D721Med (cell line): ENCODE measurements around the gene MAML1.

Experiments
- DNase-seq: peaks from one replicate; pipeline ENCODE4 v3.0.0; 2011; ENCODE audit warnings: low spot score; ENCODE audit not compliant: insufficient read length
- FAIRE-seq: peaks from 2 replicates; lab custom pipeline; 2011; peaks lifted over from hg19 to GRCh38; lab: Jason Lieb, UNC
- CTCF ChIP-seq: IDR thresholded peaks from 2 replicates; pipeline ENCODE4 v1.5.1; 2012; ENCODE audit warnings: mild to moderate bottlenecking, control low read depth; ENCODE audit not compliant: insufficient read depth; ENCODE audit errors: missing control alignments

MAML1 gene

DNA sequence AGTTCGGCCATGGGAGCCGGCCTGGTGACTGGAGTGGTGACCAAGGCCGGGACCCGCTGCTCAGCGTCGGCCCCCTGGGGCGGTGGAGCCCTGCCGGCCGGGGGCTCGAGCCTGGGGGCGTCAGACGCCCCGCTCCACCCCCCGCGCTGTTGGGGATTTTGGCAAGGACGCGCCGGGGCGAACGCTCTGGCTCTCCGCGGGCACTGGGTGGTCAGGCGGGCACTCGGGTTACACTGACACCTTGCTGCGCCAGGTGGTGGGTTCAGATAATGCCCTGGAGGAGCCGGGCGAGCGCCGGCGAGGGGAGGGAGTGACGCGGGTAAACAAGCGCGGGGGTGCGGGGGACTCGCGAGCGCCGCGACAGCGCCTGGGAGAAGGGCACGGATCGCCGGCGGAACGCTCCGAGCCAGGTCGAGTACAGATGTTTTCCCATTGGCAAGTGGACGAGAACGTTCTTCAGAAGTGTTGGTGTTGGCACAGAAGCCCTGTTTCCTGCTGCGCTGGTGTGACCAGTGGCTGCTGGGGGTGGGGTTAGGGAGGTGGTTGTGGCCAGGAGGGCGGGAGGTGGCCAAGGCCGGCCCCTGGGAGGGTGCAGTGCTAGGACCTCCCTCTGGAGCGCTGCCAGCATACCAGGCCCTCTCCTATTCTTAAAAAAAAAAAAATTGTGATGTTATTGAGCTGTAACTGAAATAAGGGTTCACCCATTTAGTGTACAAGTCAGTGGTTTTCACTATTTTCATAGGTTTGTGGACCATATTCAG is 88.9 kb downstream of the MAML1 start:
- no peak for FAIRE-seq
- DNase-seq, result peak; percentile 97
- no peak for TF ChIP-seq CTCF

GRCh38 chr5:179822059-179822432 is 89.4 kb downstream of the MAML1 start:
- DNase-seq (no peak), FAIRE-seq (no peak)
- TF ChIP-seq CTCF, result no peak

- no peak for DNase-seq
- no peak for TF ChIP-seq CTCF
- FAIRE-seq, result no peak
These were observed 89.9 kb downstream of the MAML1 start for GRCh38 chr5:179822444-179822990.

- no peak for TF ChIP-seq CTCF
- no peak for FAIRE-seq
These were observed 91.5 kb downstream of the MAML1 start for GRCh38 chr5:179823937-179824744.

GRCh38 chr5:179824745-179825112 is 92.1 kb downstream of the MAML1 start:
- TF ChIP-seq CTCF, result no peak
- DNase-seq (no peak), FAIRE-seq (no peak)

More at GRCh38 chr5:179823937-179824744, 91.5 kb downstream of the MAML1 start:
- DNase-seq, result no peak

DNA sequence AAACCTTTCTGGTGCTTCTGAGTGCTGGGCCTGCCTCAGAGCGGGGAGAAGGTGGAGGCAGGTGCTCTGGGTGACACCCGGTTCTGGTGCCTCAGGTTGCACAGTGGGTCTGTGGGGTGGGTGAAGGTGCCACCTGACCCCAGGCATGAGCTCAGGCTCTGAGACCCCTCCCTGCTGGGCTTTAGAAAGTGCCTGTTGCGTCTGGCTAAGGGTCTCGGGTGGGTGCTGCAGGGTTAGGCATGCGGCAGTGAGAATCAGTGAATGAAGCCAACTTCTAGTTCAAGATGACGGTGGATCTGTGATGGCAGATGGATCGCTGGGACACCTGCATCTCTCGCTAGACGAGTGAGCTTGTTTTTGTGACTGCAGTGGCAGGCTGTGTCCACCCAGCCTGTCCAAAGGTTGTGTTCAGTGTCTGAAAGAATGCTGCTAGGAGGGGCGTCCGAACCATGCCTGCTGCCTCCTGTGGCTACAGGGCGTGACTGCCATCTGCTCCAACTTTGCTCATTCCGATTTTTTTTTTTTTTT is 93.1 kb downstream of the MAML1 start:
- no peak for DNase-seq
- TF ChIP-seq CTCF, result no peak
- no peak for FAIRE-seq
